NCI-H2171 treated with DMSO at 0.1 percent for 48 hours (cell line): Measurements from ENCODE around the gene TH.

ENCODE experiments used
- DNase-seq: peaks from one replicate; lab custom pipeline; 2025; lab: John Stamatoyannopoulos, UW

Gene TH

DNA sequence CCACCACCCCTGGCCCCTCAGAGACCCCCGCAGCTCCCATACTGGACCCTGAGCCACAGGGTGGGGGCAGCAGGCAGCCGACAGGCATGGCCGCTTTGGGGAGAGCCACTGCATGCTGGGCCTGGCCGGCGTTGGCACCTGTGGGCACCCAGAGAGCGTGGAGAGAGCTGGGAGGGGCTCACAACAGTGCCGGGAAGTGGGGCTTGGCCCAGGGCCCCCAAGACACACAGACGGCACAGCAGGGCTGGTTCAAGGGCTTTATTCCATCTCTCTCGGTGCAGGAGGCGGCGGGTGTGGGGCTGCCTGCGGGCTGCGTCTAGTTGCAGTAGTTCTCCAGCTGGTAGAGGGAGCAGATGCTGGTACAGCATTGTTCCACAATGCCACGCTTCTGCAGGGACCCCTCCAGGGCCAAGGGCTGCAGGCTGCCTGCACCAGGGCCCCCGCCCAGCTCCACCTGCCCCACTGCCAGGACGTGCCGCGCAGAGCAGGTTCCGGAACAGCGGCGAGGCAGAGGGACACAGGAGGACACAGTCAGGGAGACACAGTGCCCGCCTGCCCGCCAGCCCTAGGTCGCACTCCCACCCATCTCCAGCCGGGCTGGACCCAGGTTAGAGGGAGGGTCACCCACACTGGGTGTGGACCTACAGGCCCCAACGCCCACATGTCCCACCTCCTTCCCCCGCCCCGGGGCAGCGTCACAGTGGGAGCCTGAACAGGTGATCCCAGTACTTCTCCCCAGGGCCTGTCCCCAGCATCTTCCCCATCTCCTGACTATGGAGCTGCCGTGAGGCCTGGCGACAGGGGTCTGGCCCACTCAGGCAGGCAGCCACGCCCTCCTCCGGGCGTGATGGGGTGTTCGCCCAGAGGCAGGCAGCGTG, 11.8 kb downstream of the TH start:
- no peak for DNase-seq

DNA sequence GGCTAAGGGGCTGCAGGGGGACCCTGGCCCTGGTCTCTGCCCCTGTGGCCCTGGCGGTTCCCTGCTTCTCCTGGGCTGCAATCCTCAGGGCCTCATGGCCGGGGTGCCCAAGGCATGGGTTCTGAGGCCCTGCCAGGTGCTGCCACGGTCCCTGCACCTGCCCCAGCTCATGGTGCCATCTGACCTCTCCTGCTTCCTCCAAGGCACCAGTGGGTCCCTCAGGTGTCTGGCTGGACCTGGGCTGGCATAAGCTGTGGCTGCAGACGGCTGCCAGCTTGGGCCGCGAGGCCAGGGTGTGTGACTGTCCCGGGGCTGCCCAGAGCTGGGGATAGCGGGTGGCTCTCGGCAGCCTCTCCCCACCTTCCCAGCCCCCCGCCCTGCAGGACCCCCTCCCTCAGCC, 12.6 kb downstream of the TH start:
- DNase-seq, result no peak

DNA sequence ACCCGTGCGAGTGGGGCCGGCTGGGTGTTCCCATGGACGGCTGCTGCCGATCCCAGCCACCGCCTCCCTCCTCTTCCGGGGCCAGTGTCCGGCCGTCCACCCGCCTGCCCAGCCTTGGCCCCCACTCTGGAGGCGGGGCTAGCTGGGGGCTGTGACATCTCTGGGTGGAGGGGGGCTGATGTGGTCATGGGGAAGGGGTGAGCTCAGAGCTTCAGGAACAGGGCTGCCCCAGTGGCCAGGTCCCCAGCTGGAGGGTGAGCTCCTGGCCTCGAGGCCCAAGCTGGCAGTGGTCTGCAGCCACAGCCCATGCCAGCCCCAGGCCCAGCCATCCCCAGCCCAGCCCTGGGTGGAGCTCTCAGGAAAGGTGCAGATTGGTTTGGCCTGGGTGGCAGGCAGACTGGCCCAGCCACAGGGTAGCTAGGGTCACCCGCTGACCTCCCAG, 13.3 kb downstream of the TH start:
- no peak for DNase-seq

DNA sequence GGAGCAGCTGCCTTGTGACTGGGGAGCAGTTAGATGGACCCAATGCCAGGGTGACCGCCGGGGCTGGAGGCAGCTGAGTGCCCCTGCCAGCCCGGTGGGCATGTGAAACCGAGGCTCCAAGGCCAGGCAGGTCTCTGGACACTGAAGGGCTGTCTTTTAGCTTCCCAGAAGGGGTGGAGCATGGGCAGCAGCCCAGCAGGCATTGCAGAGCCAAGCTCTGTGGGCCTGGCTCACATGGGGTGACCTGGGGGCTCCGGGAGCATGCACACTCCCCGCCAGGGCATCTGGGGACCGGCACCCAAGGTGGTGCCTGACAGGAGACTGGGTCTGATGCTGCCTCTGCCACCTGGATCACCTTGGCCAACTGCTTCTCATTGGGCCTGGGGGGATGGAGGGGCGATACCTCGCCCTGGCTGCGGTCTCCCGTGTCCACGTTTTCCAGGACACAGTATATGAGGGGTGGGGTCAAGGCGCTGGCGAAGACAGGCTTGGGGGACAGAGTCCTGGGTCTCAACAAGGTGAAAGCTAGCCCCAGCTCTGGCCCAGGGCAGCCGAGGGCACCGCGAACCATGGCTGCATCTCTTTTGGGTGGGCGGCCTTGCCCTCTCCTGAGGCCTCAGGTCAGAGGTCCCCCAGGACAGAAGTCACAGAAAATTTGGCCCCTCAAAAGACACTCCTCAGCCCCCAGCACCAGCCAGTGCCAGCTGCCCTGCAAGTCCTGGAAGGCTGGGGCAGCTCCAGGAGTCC, 14.1 kb downstream of the TH start:
- no peak for DNase-seq

DNA sequence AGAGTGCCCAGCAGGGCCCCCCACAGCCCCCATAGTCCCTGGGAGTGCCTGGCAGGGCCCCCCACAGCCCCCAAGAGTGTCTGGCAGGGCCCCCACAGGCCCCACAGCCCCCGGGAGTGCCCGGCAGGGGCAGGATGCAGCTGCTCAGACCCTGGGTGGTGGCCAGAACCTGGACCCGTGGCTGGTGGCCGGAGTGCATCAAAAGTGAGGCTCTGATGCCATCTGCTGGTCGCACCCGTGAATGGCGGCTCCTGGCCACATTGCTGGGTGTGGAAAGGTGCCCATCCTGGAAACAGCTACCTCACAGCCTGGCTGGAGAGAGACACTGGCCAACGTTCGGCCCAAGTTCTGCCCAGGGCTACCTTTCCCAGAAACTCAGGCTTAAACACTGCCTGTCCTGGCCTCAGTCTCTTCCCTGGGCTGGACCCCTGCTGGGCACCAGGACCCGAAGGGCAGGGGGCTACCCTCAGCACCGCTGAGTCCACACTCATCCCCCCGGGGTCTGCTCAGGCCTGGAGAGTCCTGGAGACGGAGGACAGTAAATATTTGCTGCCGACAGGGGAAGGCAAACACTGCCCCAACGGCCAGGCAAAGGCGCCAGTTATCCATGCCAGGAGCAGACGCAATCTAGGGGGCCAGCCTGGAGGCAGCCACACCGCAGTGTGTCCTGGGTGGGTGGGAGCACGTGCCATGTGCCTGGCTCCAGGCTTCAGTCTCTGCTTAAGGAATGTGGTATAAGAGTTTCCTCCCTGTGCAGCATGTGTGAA, 15.0 kb downstream of the TH start:
- no peak for DNase-seq

DNA sequence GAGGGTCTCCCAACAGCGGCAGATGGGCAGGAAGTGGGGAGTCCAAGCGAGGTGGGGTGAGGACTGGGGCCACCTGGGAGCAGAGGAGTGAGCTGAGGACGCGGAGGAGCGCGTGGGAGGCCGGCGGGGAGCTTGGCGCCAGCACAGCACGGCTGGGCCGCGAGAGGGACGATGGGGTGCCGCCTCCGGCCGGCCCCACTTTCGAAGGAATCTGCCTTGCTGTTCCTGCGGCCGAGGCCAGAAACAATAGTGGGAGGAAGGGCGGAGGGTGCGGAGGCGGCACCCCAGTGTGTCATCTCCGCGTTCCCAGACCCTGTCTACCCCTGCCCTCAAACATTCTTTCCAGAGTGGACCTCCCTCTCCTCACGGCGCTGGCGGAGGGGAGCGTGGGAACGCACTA, 16.1 kb downstream of the TH start:
- DNase-seq, result no peak

DNA sequence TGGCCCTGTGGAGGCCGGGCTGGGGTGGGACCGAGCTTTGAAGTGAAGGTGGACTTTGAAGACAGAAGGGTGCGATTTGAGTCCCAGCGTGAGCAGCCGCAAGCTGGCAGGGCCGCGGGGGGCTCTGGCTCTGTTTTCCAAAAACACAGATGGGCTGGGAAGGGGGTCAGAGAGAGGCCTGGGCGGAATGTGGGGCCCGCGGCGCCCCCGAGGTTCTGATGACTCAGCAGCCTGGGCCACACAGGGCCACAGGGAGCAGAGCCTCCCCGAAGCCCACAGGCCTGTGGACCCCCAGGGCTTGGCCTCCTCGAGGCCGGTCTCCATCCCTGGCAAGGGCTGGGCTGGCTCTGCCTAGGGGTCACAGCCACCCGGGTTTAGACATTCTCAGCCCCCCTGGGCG, 16.7 kb downstream of the TH start:
- DNase-seq, result no peak

DNA sequence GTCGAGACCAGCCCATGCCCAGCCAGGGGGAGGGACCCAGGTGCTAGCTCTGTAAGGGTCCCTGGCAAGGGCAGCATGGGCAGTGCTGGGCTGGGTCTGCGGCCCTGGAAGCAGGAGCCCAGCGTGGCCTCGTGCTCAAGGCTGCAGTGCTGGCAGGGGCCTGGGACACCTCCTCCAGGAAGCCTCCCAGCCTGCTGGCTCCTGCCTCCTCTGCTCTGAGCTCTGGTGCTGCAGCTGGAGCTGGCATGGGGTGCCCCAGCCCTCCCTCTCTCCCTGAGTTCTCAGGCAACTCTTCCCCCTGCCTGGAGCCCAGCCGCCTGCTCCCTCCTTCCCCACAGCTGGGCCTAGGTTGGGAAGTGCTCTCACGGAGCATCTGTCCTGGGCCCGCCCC, 17.4 kb downstream of the TH start:
- no peak for DNase-seq

DNA sequence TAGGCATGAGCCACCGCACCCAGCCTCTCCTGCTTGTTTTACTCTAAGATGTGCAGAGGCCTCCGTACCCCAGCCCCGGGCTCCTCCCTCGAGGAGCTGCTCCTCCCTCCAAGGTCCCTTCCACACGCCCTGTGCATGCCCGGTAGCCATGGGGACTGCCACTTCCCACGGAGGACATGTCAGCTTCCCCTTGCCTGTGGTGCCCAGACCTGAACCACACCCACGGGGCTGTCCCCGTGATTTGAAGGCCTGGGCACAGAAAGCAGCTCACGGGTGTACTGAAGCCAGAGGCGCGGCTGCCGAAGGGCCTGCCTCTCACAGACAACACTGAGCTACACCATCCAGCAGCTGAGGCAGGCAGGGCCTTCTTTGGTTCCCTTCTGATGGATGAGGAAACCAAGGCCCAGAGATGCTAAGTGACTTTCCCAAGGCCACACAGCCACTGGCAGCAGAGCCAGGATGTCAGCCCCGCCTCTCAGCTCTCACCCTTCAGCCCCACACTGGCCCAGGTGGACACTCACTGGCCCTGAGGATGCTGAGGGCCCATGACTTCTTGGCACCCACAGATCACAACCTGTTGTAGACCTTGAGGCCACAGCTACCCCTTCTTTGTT, 17.9 kb downstream of the TH start:
- DNase-seq, result no peak

DNA sequence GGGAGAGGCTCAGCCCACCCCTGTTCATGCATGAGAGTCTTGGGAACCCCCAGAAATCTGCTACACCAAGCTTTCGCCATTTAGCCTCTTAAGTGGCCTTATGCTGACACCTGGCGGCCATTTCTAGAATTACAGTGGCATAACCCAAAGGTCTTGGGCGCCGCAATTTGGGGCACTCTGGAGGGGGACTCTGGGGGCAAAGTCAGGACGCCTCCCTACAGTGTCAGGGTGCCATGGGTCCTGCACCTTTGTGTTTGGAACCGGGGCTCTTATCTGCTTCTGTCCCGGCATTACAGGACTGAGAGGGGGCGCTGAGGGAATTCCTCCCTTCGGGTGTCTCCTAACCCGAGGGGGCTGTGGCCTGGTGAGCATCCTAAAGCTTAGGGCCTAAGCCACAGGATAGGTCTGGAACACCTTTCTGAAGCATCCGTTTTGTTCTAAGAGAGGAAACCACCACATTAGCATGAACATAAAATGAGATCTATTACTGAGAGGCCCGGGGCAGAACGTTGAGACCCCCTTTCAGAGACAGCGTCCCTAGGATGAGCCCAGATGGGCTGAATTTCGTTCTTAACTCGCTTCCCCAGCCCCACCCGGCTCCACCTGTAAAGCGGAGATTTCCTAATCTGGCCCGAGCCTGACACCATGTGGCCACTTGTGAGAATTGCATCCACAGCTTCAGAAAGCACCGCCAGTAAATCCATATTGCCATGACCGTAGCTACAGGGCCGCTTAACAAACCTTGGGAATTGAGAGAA, 19.9 kb downstream of the TH start:
- peak; percentile 55 for DNase-seq

DNA sequence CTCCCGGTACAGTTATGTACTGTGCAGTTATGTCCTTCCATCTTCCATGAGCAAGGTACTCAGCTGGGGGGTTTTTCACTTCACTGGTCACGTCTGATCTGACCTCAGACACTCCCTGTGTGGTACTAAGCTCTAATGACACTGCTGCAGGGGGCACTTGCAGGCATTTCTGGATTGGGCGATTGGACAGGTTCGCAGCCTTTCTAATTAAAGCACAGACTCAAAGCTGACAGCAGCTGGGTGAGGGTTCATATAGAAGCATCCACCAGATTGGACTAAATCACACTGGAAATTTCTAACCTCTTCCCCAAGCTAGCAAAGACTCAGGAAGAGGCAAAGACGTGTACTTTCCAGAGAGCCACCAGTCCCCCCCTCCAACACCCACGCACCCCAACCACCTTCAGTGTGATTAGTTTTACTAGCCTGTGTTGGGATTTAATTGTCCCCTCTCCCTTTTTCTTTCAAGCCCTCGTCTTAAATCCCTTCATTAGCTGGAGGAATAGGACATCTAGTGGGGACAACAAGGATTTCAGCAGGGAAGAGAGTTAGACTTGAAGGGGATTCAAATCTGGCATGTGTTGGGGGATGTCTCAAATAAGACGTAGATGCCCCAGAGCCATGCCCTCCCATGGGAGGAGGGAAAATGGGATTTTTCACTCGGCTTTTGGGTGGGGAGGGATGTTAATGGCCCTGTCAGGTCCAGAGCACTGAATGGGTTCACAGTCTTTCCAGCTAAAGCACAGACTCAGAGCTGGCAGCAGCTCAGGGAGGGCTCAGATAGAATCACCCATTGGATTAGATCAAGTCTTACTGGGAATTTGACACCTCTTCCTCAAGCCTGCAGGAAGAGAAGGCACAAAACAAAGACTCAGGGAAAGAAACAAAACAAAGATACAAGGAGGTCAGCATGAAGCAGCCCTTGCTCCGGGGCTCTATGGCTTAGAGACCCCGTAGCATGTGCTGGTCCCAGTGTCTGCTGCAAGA, 21.5 kb downstream of the TH start:
- peak; percentile 57 for DNase-seq

DNA sequence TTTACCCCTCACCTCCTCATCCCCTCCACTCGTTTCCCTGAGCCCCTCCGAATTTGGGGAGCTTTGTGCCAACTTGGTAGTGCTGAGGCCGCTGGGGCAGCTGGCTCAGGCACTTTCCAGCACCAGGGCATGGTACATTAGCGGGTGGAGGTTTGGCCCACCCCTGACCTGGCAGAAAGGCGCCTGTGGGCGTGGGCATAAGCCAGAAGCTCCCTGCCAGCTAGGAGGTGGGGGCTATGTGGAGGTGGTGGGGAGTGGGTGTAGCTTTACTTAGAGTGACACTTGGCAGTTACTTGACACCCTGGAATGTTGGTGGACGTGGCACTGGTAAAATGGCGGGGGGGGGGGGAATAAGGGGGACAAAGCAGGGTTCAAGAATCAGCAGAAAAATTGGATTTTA, 22.2 kb downstream of the TH start:
- no peak for DNase-seq

DNA sequence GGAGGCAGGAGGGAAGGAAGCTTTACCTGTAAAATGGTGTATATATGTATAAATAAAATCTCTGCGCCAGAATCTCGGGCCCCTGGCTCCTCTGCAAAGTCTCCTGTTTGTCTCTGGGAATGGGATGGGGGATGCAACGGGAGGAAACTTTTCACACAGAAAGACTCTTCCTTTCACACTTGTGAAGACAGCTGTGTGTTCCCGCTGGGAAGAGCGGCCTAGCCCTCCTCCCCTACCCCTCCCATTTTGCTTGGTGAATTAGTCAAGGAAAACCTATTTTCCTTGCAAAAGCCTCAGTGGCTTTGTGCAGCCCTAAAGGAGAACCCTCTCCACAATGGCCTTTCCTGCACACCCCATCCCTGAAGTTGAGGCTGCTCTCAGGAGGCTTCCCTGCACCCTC, 23.0 kb downstream of the TH start:
- DNase-seq, result no peak

DNA sequence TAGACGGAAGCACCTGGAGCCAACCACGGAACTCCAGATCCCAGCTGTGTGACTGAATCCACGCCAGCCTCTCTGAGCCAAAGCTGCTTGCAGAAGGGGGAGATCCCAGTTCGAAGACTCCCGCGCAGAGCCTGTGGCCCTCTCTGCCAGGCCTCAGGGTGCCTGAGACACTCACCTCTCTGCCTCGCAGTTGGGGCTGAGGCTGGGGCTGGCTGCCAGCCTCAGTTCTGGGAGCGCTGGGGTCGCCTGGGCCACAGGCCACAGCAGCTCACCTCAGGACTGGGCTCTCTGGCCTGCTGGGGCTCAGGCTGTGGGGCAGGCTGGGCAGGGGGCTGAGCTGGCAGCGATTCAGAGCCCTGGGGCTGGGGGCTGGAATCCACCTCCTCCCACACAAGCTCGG, 24.2 kb downstream of the TH start:
- no peak for DNase-seq

DNA sequence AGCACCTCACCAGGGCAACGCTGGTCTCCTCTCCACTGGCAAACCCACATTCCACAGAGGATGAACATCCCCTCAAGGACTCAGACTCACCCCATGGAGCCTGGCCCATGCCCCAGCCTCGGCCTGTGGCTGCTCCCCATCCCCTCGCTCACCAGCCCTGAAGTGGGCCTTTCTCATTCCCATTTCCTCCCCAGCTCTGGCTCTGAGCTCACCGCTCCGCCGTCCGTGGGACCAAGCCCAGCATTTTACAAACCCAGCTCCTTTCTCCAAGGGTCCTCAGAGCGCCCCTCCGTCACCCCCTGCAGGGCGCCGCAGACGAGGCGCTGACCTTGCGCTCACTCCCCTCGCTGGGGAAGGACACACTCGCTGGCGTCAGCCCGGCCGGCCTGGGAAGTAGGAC, 25.6 kb downstream of the TH start:
- DNase-seq, result no peak

DNA sequence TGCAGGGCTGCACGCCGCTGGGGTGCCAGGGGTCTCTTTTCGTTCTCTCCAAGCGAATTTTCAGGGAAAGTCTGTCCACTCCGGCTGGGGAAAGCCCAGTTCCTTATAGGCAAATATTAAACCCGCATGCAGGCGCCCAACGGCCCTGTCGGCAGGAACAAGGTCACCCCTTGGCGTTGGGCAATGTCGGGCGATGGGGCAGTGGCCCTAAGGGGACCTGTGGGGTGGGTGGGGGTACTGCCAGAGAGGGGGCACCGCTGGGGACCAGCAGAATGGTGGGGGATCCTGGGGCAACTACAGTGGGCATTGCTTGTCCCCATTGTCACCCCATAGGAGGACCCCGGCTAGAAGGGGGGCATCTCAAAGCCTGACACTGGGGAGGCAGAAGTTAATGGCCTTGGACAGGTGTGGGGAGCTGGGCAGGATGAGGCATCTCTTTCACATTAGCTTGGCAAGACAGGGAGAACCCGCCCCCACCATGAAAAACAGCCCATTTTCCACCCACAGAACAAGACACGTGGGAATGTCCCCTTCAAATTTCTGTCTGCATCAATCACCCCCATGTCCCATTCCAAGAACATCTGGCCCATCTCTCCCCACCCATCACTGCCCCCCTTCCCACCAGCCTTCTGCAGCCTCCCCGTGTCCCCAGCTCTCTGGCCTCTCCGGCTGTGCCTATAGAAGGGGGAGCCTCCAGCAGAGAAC, 26.9 kb downstream of the TH start:
- no peak for DNase-seq

DNA sequence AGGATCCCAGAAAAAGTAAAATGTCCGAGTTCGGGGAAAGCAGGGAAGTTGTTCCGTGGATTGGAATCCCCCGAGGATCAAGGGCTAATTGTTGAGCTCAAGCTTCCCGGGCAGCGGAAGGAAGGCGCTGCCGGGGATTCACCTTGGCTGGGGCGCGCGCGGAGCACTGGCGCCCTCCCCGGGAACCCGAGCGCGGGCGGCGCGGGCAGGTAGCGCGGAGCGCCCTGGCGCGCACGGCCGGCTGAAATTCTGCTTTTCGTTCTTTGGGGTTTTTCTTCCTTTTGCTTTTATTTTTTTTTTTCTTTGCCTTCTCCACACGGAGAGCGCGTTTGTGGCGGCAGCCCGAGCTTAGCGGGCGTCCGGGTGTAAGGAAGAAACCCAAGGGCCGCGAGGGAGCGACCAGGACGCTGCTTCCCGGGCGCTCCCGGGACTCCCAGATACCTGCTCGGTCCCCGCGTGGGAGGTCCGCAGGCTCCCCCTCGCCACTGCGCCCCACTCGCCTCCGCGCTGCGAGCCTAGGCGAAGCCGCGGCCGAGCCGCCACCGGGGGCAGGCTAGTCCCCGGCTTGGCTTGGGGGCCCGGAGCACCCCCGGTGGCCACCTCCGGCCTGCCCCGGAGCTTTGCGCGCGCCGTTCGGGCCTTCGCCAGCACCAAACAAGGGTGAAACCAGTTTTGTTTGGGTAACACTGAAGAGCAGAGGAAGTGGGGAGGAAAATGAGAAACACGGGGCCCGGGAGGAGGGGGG, 27.6 kb downstream of the TH start:
- DNase-seq, result no peak

DNA sequence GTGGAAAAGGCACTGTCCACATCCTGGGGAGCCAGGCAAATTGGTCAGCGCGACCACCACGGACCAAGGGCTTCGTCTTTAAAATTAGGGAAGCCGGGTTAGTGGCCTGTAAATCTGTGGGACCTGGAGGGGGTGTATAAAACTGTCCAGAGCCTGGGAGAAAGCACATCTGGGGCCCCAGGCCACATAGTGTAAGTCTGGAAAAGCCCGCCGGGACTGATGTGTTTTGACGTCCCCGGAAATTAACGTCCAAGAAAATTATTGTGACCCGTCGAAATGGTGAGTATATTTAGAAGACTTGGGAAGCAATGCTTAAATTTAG, 28.2 kb downstream of the TH start:
- DNase-seq, result no peak

DNA sequence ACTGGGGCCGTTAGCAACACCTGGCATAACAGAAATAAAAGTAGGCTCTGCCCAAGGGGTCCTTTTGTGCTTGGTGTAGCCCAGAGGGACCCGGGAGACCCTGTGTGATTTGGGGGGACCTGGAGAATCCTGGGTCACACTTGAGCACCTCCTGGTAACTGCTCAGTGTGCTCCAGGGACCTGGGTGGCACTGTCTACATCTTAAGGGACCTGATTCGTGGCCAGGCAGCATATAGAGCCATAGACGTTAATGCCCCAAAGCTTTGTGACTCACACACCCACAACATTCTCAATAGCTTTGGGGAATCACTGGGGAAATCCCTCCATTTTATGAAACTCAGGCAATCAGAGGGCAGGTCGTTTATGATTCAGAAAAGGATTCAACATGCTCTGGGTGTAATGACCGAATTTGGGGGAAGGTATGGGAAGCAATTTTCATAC, 28.8 kb downstream of the TH start:
- no peak for DNase-seq
